GM12872 (cell line): ENCODE results near the gene INPP5E.

Experiments used
- TF ChIP-seq, protein P1 (sequence below): IDR thresholded peaks from 3 replicates; pipeline ENCODE4 v1.5.1; 2011; ENCODE audit warnings: low read depth, mild to moderate bottlenecking, low read length, moderate library complexity; ENCODE audit not compliant: insufficient read depth

The INPP5E gene

DNA sequence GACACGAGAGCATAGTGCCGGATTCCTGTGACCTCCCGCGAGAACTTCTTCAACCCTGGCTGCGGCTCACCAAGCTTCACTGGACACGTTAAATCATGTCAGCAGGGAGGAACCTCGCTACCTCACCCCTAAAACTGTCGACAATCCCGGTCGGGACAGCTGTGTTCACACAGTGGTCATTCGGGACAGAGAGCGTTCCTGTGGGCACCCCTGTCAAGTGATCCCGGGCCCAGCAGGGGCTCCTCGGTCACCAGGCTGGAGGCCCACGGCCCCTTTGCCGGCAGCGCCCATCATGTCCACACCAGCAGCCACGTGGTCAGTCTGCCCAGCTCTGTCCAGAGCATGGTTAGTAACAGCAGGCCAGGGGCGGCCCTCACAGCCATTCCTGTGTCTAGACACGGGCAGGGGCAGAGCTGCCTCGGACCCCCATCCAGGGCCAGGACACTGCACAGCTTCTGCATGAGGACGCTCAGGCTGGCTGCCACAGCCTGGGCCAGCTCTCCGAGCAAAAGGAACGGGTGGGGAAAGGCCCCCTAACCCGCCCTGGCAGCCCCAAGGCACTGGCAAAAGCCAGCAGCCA, 3.5 kb downstream of the INPP5E start:
- TF ChIP-seq, protein P1, sequence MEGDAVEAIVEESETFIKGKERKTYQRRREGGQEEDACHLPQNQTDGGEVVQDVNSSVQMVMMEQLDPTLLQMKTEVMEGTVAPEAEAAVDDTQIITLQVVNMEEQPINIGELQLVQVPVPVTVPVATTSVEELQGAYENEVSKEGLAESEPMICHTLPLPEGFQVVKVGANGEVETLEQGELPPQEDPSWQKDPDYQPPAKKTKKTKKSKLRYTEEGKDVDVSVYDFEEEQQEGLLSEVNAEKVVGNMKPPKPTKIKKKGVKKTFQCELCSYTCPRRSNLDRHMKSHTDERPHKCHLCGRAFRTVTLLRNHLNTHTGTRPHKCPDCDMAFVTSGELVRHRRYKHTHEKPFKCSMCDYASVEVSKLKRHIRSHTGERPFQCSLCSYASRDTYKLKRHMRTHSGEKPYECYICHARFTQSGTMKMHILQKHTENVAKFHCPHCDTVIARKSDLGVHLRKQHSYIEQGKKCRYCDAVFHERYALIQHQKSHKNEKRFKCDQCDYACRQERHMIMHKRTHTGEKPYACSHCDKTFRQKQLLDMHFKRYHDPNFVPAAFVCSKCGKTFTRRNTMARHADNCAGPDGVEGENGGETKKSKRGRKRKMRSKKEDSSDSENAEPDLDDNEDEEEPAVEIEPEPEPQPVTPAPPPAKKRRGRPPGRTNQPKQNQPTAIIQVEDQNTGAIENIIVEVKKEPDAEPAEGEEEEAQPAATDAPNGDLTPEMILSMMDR, result no peak

DNA sequence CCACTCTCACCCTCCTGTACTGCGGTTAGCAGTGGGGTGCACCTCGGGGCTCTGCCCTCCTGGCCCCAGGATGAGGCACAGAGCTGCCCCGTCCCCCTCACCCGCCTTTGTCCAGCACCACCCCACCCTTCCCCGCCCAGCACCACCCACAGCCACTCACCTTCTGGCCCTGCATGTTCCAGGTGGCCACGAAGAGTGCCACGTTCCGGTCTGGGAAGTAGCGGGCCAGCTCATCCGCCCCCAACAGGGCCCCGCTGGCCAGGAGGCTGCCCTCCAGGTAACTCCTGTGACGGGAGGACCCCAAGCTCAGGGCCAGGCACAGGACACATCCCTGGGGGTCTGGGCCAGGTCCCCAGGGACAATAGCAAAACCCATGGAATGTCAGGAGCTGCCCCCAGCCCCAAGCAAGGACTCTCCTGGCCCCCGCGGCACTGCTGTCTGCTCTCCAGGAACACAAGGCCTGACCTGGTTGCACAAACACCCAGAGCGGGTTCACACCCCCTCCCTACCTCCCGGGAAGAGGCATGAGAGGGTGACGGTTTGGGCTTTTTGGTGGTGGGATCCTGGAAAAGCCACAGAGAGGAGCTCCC, 5.0 kb downstream of the INPP5E start:
- TF ChIP-seq, protein P1, result no peak

DNA sequence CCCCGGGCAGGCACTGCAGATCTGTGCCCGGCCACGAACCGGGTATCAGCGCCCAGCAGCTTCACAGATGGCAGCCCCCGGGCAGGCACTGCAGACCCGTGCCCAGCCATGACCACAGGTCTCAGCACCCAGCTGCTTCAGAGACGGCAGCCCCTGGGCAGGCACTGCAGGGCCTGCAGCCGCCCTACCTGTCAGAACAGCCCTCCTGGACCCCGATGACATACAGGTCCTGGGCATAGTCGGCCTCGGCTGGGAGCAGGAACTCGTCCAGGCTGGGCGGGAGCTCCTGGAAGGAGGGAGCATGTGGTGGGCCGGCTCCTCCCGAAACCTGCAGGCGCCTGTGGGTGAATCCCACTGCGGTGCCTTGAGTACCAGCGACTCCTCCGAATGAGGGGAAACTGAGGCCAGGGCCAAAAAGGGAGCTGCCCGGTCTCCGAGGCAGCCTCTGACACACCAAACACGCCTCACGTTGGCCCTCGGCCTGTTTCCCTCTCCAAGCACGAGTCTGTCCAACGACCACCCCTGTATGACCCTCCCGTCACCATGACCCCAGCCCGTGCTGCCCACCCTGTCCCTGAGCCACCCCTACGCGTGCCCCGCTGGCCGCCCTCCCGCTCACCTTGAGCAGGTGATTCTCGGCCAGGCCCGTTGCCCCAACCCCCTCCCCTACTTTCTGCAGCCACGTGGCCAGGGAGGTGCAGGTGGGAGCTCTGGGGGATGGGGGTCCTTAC, 5.6 kb downstream of the INPP5E start:
- TF ChIP-seq, protein P1, result no peak

DNA sequence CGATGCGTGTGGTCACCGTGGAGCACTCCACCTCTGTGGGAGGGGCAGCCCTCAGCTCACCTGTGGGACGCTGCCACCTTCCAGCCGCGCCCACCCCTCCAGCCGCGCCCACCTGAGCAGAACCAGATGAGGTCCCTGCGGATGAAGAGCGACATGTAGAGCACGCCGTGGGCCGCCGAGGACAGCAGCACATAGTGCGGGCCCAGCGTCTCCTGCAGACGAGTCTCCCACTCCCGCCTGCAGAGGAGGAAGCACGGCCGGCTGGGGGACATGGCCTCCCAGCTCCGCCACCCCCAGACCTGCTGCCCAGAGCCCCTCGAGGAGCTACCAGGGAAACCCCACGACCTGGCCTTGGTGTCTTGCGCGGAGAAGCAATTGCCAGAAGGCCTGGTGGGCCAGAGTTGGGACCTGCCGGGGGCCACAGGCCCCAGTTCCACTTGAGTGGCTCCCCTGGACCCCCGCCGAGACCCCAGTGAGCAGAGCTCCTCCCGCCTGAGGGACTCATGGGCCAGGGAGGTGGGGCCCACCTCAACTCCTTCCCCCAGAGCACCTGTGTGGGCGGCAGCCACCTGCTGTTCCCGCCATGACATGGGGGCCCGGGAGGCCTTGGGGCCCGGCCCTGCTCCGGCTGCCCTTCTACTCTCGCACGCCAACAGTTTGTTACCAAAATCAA, 6.5 kb downstream of the INPP5E start:
- TF ChIP-seq, protein P1, result no peak

DNA sequence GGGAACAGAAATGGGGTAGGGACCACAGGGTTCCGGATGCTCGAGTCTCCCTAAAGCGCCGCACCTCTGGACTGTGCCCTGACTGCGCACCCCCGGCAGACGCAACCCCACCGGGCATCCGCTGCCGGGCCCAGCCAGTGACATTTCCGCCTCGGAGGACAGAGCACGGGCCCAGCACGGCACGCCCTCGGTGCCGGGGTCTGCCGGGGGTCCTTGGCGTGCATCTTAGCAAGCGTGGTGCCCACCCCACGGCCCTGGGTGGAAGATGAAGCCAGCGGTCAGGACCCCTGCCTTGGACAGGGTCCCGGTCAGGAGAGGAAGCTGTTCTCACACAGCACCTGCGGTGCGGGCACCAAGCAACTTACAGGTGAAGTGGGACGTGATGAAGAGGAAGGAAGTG, 7.1 kb downstream of the INPP5E start:
- TF ChIP-seq, protein P1, result no peak

DNA sequence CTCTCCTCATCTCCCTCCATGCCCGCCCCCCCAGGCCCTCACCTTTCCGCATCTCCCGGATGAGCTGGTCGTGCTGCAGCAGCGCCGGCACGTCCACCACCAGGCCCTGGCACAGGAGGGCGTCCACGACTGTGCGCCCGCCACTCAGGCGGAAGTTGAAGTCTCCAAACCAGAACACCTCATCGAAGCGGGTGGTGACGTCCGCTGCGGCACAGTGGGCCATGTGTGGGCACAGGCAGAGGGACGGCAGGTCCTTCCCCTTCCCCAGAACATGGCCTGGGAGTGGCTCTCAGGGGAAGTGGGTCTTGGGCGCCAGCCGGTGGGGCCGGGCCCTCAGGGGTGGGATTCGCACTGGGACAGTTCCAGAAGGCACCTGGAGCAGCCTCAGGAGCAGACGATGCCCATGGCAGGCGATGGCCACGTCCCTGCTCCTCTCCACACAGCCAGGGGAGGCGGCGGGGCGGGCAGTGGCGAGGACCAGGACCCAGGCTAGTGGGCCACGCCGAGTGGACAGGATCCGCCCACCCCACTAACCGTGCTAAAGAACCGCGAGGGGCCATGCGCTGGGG, 7.8 kb downstream of the INPP5E start:
- TF ChIP-seq, protein P1, result no peak
